Activated naive CD8-positive, alpha-beta T cell treated with anti-CD3 and anti-CD28 coated beads for 36 hours (primary cell): ENCODE measurements around the gene SLC39A1. TPM values are rescaled to one million over a fixed set of nuclear protein-coding genes. Genes with fewer than 3 reads are reported as not detected.

ENCODE experiments used
- DNase-seq: peaks from one replicate; pipeline ENCODE4 v3.0.0; 2021
- H3K27ac Mint-ChIP-seq: one replicate; pipeline ENCODE4 v1.8.0; 2022; ENCODE audit warnings: mild to moderate bottlenecking, moderate library complexity, mixed read lengths
- H3K27me3 Mint-ChIP-seq: one replicate; pipeline ENCODE4 v1.8.0; 2022; ENCODE audit warnings: mild to moderate bottlenecking, mixed read lengths
- H3K36me3 Mint-ChIP-seq: one replicate; pipeline ENCODE4 v1.8.0; 2021; ENCODE audit warnings: mild to moderate bottlenecking, mixed read lengths
- H3K4me1 Mint-ChIP-seq: one replicate; pipeline ENCODE4 v1.8.0; 2021; ENCODE audit warnings: mixed read lengths
- H3K4me3 Mint-ChIP-seq: one replicate; pipeline ENCODE4 v1.8.0; 2022; ENCODE audit warnings: mild to moderate bottlenecking, moderate library complexity, mixed read lengths
- H3K9me3 Mint-ChIP-seq: one replicate; pipeline ENCODE4 v1.8.0; 2022; ENCODE audit warnings: mixed read lengths
- total RNA-seq, 2 experiments: library from RNA; stranded (reverse); gene quantifications; one replicate each; pipeline ENCODE4 v1.2.3, GENCODE V29; 2021

SLC39A1 gene
- total RNA-seq, 2 experiments from 2014 or later: 60.6 to 63.1 TPM

- peaks cover 41% of the 10 kb centered on the region for H3K4me1 Mint-ChIP-seq
- peak overlapping the region; percentile 87 for H3K27ac Mint-ChIP-seq
- H3K36me3 Mint-ChIP-seq: peaks cover 24% of the 10 kb centered on the region
- DNase-seq: no peak
- no peaks in the 10 kb centered on the region for H3K9me3 Mint-ChIP-seq
- no peaks in the 10 kb centered on the region for H3K27me3 Mint-ChIP-seq
- H3K4me3 Mint-ChIP-seq: peak overlapping the region; percentile 83
These were observed 554 bp upstream of the SLC39A1 start for GRCh38 chr1:153963850-153964331.

DNA sequence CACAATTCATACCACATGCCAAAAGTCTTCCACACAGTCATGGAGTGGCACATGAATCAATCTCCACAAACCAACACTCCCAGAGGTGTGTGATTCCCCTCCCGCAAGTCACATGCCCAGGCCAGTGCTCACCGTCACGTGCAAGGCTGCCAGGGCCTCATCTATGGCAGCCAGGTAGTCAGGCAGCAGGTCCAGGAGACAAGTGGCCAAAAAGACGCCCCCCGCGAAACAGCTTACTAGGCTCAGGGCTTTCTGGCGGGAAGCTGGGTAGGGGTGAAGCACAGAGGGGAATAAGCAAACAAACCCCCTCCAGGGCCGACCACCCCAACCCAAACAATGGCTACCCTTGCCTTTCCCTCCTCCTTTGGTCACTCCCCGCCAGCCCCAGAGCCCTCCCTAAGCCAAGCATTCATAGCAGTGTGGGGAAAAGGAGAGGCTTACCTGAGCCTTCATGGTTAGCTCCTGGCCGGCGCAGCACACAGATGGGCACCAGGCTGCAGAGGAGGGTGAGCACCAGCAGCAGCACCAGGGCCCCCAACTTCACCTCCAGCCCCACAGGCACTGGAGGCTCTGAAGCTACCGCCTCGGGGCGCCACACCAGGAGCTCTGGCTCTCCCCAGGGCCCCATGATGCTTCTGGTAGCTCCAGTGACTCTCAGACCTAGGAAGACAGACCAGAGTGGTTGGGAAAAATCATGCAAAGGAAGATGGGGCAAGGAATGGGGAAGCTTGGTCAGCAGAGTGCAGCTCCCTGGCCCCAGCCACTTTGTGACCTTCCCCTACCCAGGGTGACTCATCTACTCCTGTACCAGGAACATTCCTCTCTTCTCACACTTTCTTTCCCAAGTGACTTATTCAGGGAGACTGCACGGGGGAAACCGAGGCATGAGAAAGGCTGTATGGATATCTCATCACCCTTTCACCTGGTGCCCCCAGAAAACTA, 978 bp downstream of the SLC39A1 start:
- no peaks in the 10 kb centered on the region for H3K27me3 Mint-ChIP-seq
- H3K9me3 Mint-ChIP-seq: no peaks in the 10 kb centered on the region
- peak overlapping the region; percentile 83 for H3K4me3 Mint-ChIP-seq
- peaks cover 35% of the 10 kb centered on the region for H3K4me1 Mint-ChIP-seq
- H3K27ac Mint-ChIP-seq: peak overlapping the region; percentile 87
- no peak for DNase-seq
- peaks cover 28% of the 10 kb centered on the region for H3K36me3 Mint-ChIP-seq

DNA sequence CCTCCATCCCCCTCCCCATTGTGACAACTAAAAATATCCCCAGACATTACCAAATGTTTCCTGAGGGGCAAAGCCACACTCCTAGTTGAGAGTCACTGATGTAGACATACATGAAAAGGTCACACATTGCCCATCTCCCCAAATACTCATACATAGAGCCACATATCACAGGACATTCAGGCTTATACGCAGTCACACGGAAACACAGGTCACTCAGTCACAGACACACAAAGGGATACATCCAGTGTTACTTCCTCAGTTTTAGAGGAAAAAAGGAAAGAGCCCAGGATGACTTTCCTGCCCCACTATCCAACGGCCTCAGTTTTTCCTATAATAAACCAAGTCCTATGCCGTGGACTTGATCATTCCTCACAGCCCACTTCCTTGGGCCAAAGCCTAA, 1.9 kb downstream of the SLC39A1 start:
- Mint-ChIP-seq H3K9me3 (no peaks in the 10 kb centered on the region), H3K36me3 (peaks cover 28% of the 10 kb centered on the region), H3K27me3 (no peaks in the 10 kb centered on the region), H3K27ac (peak overlapping the region; percentile 2), H3K4me1 (peaks cover 42% of the 10 kb centered on the region), H3K4me3 (peak overlapping the region; percentile 83)
- no peak for DNase-seq

DNA sequence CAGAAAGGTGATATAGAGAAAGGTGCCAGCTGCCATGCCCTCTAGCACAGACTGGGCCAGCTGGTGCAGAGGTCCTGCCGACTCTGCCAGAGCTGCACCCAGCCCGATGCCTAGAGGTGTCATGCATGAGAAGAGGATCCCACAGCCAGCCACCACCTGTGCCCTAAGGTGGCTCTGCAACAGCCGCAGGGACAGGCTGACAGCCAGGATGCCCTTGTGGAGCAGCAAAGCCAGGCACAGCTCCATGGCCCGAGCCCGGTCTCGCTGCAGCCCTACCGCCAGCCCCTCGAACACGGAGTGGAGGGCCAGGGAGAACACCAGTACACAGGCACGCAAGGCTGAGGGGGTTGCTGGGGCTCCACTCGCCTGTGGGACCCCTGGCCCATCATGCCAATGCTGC, 3.1 kb downstream of the SLC39A1 start:
- DNase-seq: no peak
- Mint-ChIP-seq H3K4me1 (peaks cover 40% of the 10 kb centered on the region), H3K4me3 (no peak overlapping the region), H3K27ac (no peak overlapping the region), H3K27me3 (no peaks in the 10 kb centered on the region), H3K36me3 (peaks cover 20% of the 10 kb centered on the region), H3K9me3 (no peaks in the 10 kb centered on the region)

GRCh38 chr1:153959454-153959853, 3.9 kb downstream of the SLC39A1 start:
- Mint-ChIP-seq H3K27me3 (no peaks in the 10 kb centered on the region), H3K9me3 (no peaks in the 10 kb centered on the region), H3K4me1 (peaks cover 43% of the 10 kb centered on the region), H3K36me3 (peaks cover 20% of the 10 kb centered on the region), H3K27ac (peak overlapping the region; percentile 61), H3K4me3 (no peak overlapping the region)
- no peak for DNase-seq

DNA sequence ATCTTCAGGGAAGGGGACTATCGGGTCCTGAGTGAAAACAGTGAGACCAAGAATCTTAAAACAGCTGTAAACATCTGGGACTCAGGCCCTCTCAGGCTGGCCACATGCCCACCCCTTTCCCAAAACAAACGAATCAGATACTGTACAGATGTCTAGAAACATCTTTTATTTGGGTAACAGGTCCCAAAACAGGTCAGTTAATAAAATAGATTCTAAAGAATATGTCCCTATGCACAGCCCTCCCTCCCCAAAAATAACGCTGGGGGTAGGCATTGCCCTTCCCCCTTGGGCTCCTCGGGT, 4.4 kb downstream of the SLC39A1 start:
- Mint-ChIP-seq H3K27ac (peak overlapping the region; percentile 96), H3K9me3 (no peaks in the 10 kb centered on the region), H3K36me3 (peaks cover 25% of the 10 kb centered on the region), H3K27me3 (no peaks in the 10 kb centered on the region), H3K4me1 (peaks cover 46% of the 10 kb centered on the region), H3K4me3 (peak overlapping the region; percentile 92)
- no peak for DNase-seq

DNA sequence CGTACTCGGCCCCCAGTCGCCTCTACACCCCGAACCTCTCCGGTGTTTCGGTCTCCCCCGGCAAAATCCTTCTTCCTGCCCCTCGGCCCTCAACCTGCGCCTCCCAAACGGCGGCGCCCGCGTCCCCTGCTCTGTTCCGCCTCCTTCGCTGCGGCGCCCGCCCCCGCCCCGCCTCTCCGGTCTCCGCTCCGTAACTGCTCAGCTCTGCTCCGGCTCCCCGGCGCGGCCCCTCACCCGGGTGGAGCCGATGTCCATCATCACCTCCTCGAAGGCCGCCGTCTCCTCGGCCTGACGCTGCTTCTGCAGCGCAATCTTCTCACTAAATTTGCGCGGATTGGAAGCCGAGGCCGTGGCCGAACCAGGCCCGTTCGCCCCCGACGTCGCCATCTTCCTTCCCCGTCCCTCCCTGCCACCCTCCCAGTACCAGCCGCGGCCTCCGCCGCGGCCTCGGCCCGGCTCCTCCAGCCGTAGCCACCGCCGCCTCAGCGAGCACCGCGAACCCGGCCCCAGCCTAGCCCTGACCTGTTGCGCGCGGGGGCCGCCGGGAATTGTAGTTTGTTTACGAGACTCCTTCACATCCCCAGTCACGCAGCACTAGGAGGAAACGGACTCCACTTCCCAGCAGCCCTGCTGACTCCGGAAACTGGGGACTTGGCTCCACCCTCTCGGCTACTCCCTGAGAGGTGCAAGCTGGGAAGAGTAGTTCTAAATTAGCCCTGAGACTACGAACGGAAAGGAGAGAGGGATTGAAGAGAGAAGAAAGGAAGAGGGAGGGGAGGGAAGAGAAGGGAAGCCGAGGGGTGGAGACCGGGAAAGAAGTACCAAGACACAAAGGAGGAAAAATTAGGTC, 5.0 kb downstream of the SLC39A1 start, which contains the start of gene CRTC2:
Gene CRTC2, minus strand, starts transcription at position 502 of the 850 bp plus-strand sequence. Its CDS starts 115 bp downstream, at position 387.
- H3K9me3 Mint-ChIP-seq: no peaks in the 10 kb centered on the region
- peaks cover 44% of the 10 kb centered on the region for H3K4me1 Mint-ChIP-seq
- peaks cover 25% of the 10 kb centered on the region for H3K36me3 Mint-ChIP-seq
- DNase-seq: peak; percentile 96
- H3K27ac Mint-ChIP-seq: peak within 1 kb of the TSS; percentile 96
- H3K27me3 Mint-ChIP-seq: no peaks in the 10 kb centered on the region
- H3K4me3 Mint-ChIP-seq: peak within 1 kb of the TSS; percentile 92

GRCh38 chr1:153957744-153958110, 5.6 kb downstream of the SLC39A1 start:
- Mint-ChIP-seq H3K4me1 (peaks cover 44% of the 10 kb centered on the region), H3K27me3 (no peaks in the 10 kb centered on the region), H3K36me3 (peaks cover 23% of the 10 kb centered on the region), H3K9me3 (no peaks in the 10 kb centered on the region), H3K4me3 (peak overlapping the region; percentile 92), H3K27ac (peak overlapping the region; percentile 96)
- DNase-seq: peak; percentile 60

DNA sequence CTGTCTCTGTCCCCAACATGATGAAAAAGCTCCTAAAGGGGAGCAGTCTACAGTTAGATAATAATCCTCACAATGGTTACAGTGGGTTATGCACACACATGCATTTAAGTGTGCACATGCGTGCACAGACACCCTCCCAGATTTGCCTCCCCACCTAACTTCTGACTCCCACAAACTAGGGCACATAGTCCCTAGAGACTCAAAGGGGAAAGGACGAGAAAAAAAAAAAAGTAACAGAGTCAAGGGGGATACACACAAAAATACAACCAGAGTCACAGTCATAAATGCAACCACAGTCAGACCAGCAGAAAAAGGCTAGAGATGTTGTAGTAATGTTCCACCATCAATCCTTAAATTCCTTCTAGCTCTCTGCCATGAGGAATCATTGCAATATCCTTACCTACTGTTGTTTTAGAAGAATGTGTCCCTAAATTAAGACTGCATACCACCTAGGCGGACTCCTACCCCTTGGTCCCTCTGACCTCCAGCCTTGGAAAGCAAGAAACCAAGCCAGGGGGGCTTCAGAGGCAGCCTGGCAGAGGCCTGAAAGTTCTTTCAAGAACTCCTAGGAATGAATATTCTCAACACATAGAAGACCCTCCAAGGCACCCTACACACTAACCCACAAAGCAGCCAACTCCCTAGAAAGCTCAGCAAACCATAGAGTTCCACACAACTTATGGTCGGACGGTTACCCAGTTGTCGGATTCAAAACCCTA, 6.2 kb downstream of the SLC39A1 start:
- H3K27me3 Mint-ChIP-seq: no peaks in the 10 kb centered on the region

GRCh38 chr1:153954826-153955225, 8.5 kb downstream of the SLC39A1 start:
- peaks cover 34% of the 10 kb centered on the region for H3K4me1 Mint-ChIP-seq
- H3K9me3 Mint-ChIP-seq: no peaks in the 10 kb centered on the region
- DNase-seq: no peak
- no peak overlapping the region for H3K27ac Mint-ChIP-seq
- no peaks in the 10 kb centered on the region for H3K27me3 Mint-ChIP-seq
- peak overlapping the region; percentile 37 for H3K4me3 Mint-ChIP-seq
- peaks cover 20% of the 10 kb centered on the region for H3K36me3 Mint-ChIP-seq

More for the DNA sequence above, 6.2 kb downstream of the SLC39A1 start:
- no peak for DNase-seq
- H3K4me1 Mint-ChIP-seq: peaks cover 40% of the 10 kb centered on the region
- H3K27ac Mint-ChIP-seq: peak overlapping the region; percentile 96
- peak overlapping the region; percentile 92 for H3K4me3 Mint-ChIP-seq
- no peaks in the 10 kb centered on the region for H3K9me3 Mint-ChIP-seq
- peaks cover 18% of the 10 kb centered on the region for H3K36me3 Mint-ChIP-seq

DNA sequence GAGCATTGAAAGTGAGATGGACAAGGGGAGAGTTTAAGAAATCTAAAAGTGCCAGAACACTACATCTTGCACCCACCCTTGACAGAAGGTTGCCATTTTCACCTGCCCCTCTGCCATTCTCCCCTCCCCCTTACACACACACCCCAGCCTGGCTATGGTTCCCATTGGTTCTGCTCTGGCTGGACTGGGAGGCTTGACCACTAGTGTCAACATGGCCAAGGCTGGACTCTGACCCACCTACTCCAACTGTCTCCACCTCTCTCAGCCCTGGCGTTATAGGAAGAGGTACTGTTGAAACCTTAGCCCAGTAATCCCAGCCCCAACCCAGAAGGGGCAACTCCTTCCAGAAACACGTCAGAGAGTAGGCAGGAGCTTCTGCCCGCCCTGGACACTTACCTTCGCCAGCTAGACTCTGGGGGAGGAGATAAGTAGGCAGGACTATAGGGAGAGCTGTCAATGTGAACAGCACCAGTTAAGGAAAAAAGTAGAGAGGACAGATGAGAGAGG, 9.4 kb downstream of the SLC39A1 start:
- Mint-ChIP-seq H3K36me3 (peaks cover 20% of the 10 kb centered on the region), H3K27ac (peak overlapping the region; percentile 61), H3K4me3 (peak overlapping the region; percentile 37), H3K27me3 (no peaks in the 10 kb centered on the region), H3K4me1 (peaks cover 34% of the 10 kb centered on the region), H3K9me3 (no peaks in the 10 kb centered on the region)
- DNase-seq: no peak

DNA sequence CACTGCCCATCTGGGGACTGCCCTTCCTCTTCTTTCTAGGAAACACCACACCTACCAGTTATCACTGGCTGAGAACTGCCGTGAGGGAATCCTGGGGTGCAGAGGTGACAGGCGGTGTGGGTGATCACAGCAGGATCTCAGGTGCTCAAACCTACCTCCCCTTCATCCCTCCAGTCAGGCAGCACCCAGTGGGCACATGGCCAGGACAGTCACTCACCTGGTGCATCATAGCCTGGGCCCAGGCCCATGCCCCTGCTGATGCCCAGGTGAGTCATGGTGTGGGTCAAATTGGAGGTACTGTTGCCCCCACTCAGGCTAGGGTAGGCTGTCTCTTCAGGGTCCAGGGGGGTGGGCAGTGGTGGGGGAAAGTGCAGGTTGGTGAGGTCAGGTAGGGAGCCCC, 11.5 kb downstream of the SLC39A1 start:
- peaks cover 14% of the 10 kb centered on the region for H3K36me3 Mint-ChIP-seq
- H3K4me1 Mint-ChIP-seq: peaks cover 29% of the 10 kb centered on the region
- no peaks in the 10 kb centered on the region for H3K27me3 Mint-ChIP-seq
- no peaks in the 10 kb centered on the region for H3K9me3 Mint-ChIP-seq
- no peak overlapping the region for H3K4me3 Mint-ChIP-seq
- H3K27ac Mint-ChIP-seq: no peak overlapping the region
- no peak for DNase-seq

- no peaks in the 10 kb centered on the region for H3K27me3 Mint-ChIP-seq
- no peak for DNase-seq
- no peaks in the 10 kb centered on the region for H3K9me3 Mint-ChIP-seq
- H3K4me3 Mint-ChIP-seq: no peak overlapping the region
- H3K4me1 Mint-ChIP-seq: peaks cover 25% of the 10 kb centered on the region
- H3K36me3 Mint-ChIP-seq: peaks cover 13% of the 10 kb centered on the region
- peak overlapping the region; percentile 50 for H3K27ac Mint-ChIP-seq
These were observed 12.2 kb downstream of the SLC39A1 start for GRCh38 chr1:153951183-153951582.

- DNase-seq: peak; percentile 83
- no peaks in the 10 kb centered on the region for H3K9me3 Mint-ChIP-seq
- H3K27me3 Mint-ChIP-seq: no peaks in the 10 kb centered on the region
- H3K4me1 Mint-ChIP-seq: peaks cover 27% of the 10 kb centered on the region
- peak within 1 kb of the TSS; percentile 95 for H3K27ac Mint-ChIP-seq
- peak within 1 kb of the TSS; percentile 93 for H3K4me3 Mint-ChIP-seq
- peaks cover 25% of the 10 kb centered on the region for H3K36me3 Mint-ChIP-seq
These were observed 16.6 kb downstream of the SLC39A1 start, which contains the start of gene DENND4B for GRCh38 chr1:153946622-153947241. Gene DENND4B (minus strand): TSS chr1:153946718. CDS start chr1:153944374, 2,344 bp downstream.
